Measurements from ENCODE around the gene PDXP.
"Not testable (repeated sequence)": the region's sequence is repeated elsewhere in the genome, so short reads cannot be mapped to it uniquely, and the experiment has no call there.

Gene PDXP

DNA sequence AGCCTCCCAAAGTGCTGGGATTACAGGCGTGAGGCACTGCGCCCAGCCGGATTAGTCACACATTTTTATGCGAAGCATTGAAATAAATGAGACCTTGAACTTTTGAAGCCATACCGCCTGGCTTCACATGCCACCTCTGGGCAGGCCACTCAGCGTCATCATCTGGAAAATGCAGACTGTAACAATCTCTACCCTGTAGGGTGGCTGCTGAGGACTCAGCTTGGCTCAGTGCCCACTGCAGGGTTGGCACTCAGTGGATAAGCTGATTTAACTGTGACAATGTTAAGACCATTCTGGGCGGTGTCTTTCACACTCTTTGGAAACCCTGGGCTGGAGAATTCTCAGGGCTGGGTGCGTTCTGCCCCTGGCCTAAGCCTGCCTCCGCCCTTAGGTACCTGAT, 10.6 kb upstream of the PDXP start:
- DNase-seq (ENCODE audit: low spot score), result no peak

DNA sequence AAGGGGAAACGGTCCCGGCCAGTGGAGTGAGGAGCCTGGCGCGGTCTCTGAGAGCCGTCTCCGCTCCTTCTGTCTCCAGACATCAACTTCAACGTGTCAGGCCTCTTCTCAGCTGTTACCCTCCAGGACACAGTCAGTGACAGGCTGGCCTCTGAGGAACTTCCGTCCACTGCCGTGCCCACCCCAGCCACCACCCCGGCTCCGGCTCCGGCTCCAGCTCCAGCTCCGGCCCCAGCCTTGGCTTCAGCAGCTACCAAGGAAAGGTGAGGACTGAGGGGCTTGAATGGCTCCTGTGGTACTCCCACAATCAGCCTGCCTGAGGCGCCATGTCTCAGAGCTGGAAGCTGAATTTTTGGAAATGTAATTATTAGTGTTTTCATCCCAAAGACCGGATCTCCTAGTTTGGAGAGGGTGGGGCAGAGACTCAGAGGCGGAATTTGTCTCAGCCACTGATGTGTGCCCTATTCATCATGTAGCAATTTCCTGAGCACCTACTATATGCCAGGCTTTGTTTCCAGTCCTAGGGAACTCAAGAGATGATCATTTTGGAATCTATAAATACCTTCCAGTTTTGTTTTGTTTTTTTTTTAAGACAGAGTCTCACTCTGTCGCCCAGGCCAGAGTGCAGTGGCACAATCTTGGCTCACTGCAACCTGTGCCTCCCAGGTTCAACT, 7.9 kb upstream of the PDXP start:
- no peak for DNase-seq (ENCODE audit: low spot score)

DNA sequence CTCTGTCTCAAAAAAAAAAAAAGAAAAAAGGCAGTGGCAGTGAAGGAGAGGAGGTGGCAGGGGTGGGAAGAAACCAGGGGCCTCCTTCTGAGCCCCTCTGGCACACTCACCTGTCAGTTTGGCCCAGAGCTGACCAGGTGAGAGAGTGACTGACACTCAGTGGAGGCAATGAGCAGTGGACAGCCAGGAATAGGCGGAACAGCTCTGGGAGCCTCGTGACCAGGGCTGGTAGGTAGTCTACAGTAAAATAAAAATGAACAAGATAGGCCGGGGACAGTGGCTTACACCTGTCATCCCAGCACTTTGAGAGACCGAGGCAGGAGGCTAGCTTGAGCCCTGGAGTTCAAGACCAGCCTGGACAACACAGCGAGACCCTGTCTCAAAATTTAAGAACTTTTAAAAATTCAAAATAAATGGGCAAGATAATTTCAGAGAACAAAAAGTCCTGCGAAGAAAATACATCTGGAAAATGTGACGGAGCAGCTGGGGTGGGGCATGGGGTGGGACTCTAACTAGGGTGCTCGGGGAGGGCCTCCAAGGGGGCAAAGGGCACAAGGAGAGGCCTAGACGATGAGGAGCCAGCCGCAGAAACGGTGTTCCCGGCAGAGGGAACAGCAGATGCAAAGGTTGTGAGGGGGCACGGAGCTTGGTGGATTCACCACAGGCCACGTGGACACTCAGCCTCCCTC, 3.8 kb upstream of the PDXP start:
- no peak for DNase-seq (ENCODE audit: low spot score)

DNA sequence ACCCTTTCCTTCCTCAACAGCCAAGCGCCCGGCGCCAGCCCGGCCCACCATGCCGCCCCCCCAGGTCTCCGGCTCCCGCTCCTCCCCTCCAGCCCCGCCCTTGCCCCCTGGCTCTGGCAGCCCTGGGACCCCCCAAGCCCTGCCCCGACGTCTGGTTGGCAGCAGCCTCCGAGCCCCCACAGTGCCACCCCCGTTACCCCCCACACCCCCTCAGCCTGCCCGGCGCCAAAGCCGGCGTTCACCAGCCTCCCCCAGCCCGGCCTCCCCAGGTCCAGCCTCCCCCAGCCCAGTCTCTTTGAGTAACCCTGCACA, 3.3 kb upstream of the PDXP start:
- DNase-seq (ENCODE audit: low spot score), result no peak

DNA sequence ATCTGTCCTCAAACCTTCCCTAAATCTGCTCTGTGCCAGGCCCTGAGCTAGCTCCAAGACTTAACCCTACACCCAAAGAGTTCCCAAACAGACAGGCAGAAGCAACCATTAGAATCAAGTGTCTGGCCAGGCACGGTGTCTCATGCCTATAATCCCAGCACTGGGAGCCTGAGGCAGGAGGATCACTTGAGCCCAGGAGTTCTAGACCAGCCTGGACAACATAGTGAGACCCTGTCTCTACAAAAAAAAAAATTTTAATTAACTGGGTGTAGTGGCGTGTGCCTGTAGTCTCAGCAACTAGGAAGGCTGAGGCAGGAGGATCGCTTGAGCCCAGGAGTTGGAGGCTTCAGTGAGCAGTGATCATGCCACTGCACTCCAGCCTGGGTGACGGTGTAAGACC, 1.9 kb upstream of the PDXP start:
- DNase-seq (ENCODE audit: low spot score), result not testable (repeated sequence)

DNA sequence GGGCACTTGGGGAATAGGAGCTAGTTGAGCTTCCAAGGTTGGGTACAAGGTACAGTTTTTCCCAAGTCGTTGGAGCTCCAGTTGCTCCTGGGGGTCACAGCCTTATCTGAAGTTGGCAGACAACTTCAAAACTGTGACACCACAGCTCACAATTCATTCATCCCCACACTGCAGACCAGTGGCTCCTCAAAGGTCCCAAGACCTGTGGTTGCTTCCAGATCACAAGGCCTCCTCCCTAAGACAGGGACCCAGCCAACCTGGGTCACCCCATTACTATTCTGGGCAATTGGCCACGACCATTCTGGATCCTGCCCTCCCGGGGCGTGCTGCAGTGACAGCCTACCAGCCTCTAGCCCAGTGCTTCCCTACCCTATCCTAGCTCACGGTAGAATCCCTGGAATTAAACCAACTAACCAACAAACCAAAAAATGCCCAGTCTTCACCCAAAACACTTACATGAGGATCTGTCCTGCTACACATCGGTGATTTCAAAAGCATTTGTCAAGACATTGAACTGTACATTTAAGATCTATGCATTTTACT, 862 bp upstream of the PDXP start:
- no peak for DNase-seq (ENCODE audit: low spot score)

DNA sequence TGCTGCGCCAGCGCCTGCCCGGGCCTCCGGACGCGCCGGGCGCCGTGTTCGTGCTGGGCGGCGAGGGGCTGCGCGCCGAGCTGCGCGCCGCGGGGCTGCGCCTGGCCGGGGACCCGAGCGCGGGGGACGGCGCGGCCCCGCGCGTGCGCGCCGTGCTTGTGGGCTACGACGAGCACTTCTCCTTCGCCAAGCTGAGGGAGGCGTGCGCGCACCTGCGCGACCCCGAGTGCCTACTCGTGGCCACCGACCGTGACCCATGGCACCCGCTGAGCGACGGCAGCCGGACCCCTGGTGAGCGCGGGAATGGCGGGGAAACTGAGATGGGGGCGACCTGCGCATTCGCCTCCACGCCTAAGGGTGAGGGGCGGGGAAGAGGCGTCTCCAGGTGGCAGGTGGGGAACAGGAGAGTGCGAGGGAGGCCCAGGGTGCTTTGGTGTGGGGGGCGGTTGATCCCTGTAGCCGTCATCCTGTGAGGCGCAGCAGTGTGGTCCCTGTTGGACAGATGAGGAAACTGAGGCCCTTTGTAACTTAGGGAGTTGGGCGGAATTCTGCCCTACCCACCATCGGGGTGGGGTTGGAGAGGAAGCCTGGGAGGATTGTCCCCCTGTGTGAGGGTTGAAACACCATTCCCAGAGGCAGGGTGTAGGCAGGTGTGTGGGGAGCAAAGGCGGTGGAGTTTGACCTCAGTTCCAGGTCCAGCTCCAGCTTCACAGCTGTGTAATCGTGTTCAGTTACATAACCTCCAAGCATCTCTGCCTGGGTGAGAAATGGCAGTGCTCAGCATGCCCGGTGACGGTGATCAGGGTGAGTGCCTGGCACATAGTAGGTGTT, 758 bp downstream of the PDXP start:
- DNase-seq (ENCODE audit: low spot score), result peak; percentile 46

DNA sequence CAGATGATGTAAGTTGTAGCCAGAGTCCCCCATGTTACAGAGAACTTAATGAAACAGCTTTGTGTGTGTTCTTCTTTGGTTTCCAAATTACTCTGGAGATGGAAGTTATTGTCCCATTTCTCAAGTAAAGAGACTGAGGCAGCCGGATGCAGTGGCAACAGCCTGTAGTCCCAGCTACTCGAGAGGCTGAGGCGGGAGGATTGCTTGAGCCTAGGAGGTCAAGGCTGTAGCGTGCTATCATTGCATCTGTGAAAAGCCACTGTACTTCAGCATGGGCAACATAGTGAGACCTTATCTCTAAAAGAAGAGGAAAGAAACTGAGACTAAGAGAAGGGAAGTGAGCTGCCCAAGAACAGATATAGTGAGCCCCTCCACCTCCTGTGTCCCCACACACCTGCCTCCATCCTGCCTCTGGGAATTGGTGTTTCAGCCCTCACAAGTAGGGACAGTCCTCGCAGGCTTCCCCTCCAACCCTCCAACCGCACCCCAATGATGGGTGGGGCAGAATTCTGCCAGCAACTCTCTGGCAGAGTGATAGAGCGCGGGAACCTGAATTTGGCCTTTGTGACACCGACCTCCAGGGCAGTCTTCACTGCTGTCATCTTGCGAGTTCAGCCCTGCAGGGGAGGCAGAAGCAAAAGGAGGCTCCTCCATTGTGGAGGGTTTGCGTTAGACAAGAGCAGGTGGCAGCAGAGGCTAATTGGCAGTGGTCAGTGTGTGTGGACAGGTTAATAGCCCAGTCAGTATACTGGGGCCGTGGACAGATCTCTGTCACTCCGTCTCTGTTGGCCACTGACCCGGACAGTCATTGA, 1.6 kb downstream of the PDXP start:
- DNase-seq (ENCODE audit: low spot score), result peak; percentile 46

DNA sequence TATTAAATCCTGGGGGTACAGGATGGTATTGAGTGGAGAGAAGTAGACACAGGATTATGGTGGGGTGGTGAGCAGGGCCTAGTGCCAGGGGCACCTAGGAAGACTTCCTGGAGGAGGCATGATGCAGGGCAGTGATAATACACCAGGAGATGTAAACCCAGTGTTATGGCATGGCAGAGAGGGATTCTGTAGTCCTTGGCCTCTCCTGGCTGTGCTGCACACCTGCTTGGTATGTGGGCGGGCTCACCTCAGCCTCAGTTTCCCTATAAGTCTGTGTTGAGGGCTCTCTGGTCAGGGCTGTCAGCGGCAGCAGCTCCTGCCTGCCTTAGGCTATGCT, 2.2 kb downstream of the PDXP start:
- no peak for DNase-seq (ENCODE audit: low spot score)

DNA sequence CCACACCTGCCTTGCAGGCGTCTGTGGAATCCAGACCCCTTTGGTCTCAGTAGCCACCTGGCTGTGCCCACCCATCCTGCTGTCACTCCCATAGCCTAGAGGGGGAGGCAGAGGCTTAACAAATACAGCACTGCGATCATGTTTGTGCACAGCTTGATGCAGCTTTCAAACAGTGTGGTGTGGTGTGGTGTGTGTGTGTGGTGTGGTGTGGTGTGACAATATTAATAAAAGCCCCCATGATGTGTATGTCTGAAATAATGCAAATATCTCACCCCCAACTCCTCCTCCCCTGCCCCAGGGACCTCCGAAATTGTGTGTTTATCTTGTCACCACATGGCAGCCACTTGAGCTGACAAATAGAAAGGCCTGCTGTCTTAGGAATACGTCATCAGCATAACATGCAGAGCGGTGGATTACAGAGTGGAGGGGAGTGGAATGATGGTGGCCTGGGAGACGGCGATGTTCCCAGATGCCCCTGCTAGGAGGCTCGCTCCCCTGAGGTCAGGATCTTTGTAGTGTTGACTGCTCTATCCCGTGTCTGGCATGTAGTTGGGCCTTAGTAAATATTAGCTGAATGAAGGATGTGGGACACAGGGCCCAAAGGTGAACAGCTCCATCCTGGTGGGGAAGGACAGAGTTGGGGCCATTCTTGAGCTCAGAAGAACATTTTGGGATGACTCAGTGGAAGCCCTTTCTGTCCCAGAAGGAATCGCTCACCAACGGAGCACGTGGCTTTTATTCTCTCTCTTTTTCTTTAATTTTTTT, 2.8 kb downstream of the PDXP start:
- DNase-seq (ENCODE audit: low spot score), result peak; percentile 56

DNA sequence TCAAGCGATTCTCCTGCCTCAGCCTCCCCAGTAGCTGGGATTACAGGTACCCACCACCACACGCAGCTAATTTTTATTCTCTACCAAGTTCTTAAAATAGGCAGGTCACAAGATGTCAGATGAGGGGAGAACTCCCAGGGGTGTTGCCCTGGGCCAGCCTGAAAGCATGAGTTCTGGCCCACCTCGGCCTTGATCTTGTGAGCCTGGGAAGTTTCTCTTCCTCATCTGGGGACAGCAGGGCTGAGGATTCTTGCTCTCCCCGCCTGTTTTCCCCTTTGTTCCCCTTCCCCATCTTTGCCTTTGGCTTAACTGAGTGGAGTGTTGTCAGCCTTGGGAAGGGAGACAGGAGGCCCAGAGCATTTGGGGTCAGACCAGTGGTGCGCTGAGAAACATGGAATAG, 3.5 kb downstream of the PDXP start:
- DNase-seq (ENCODE audit: low spot score), result peak; percentile 51

DNA sequence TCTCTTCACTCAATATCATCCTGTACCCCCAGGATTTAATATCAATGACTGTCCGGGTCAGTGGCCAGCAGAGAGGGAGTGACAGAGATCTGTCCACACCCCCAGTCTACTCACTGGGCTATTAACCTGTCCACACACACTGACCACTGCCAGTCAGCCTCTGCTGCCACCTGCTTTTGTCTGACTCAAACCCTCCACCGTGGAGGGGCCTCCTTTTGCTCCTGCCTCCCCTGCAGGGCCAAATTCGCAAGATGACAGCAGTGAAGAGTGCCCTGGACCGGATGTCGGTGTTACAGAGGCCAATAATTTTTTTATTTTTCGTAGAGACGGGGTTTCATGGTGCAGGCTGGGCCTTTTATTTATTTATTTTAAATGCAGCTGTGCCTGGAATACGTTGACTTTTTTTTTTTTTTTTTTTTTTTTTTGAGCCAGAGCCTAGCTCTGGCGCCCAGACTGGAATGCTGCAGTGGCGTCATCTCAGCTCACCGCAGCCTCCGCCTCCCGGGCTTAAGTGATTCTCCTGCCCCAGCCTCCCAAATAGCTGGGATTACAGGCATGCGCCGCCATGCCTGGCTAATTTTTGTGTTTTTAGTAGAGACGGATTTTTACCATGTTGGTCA, 5.1 kb downstream of the PDXP start:
- no peak for DNase-seq (ENCODE audit: low spot score)

DNA sequence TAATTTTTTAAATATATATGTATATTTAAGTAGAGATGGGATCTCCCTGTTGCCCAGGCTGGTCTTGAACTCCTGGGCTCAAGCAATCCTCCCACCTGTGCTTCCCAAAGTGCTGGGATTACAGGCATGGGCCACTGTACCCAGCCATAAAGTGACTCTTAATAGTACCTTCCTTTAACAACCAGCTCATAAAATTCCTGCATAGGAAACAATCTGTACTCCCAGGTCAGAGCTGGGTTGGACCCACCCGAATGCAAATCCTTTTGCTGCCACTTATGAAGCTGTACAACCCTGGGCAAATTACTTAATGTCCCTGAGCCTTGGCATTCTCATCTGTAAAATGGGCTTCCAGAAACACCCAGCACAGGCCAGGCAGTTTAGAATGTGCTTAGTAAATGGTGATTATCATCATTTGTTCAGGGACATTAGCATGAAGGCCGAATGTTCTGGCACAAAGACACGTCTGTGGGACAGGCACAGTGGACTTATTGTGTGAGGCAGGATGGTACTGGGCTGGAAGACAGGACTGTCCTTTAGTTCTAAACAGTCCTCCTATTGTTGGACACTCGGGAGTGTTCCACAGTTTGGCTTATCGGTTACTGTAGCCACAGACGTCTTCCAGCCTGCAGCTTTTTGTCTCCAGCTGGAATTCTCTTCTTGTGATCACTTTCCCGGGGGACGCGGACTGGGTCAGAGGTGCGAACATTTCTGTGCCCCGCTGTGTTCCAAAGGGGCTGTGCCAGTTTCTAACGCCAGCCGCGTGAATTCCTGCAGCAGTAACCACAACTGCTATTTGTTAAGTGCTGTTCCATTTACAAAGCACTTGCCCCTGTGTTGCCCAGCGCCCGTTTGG, 6.0 kb downstream of the PDXP start:
- no peak for DNase-seq (ENCODE audit: low spot score)

DNA sequence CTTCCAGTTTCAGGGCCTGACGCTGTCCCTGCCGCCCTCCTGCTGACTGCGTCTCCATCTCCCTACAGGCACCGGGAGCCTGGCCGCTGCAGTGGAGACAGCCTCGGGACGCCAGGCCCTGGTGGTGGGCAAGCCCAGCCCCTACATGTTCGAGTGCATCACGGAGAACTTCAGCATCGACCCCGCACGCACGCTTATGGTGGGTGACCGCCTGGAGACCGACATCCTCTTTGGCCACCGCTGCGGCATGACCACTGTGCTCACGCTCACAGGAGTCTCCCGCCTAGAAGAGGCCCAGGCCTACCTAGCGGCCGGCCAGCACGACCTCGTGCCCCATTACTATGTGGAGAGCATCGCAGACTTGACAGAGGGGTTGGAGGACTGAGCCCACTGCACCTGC, 7.0 kb downstream of the PDXP start:
- DNase-seq (ENCODE audit: low spot score), result no peak

DNA sequence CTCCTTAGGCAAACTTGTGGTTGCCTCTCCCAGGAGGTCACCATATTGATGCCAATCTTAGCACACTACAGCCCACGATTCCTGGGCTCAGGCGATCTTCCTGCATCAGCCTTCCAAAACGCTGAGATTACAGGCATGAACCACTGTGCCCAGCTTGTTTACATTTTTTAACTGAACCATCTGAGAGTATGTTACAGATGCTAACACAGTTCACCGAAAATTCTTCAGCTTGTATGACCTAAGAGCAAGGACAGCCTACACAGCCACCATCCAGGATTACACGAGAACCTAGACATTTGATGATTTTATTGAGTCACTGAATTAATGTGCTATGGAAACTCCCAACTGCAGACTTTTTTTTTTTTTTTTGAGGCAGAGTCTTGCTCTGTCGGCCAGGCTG, 11.1 kb downstream of the PDXP start:
- no peak for DNase-seq (ENCODE audit: low spot score)

DNA sequence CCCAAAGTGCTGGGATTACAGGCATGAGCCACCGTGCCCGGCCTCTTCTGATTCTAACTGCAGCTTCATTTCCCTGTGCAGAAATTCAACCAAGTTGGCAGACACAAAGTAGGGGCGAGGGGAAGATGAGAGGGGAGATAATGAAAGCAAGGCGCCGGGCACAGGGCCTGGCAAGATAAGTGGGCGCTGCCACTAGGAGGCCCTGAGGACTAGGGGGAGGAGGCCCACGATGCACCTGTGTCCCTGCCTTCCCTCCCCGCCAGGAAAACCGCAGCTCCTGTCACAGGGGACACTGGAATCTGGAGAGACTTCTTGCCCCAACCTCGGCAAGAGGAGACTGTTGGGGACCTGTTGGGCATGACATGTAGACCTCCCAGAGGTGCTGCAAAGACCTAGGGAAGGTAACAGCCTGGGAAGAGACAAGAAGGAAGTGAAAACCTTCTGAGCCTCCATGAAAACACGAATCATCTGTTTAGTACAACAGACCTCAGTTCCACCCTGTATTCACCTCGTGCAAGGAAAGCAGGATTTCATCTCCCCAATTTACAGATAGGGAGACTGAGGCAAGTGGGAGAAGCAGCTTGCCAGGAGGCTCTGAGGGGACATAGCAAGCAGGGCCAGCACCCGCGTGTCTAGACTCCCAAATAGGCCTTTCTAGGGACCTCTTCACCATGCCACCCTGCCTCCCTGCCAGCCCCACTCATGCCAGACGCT, 13.8 kb downstream of the PDXP start:
- DNase-seq (ENCODE audit: low spot score), result no peak

DNA sequence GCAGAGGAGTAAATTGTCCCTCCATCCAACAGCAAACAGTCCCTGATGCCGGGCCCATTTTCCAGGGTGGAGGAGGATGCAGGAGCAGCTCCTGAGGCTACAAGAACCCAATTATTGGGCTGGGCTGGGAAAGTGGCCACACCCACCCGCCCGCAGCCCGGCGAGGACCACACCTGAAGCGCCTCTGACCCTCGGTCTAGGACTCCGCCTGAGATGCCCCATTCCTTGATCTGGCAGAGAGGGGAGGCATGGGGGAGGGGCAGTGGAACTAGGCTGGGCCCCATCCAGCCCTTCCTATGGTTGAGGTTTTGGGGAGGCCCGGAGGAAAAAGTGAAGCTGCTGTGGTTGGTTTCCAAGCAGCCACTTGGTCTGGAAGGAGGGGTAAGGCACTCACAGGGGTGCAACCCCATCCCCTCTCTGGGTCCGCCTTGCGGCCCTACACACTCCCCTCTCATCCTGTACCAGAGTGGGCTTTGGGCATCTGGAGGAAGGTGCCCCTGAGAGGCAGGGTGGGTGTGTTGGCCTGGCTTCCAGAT, 14.5 kb downstream of the PDXP start:
- DNase-seq (ENCODE audit: low spot score), result no peak

DNA sequence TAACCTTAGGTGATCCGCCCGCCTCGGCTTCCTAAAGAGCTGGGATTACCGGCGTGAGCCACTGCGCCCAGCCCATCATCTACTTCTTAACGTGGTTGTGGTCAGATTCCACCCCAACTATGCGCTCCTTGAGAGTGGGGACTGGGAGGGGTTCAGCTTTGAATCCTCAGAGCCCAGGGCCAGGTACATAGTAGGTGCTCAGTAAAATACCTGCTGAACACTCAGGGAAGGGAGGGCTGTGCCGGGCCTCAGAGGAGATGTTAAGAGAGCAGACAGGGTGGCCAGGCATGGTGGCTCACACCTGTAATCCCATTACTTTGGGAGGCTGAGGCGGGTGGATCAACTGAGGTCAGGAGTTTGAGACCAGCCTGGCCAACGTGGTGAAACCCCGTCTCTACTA, 15.7 kb downstream of the PDXP start:
- no peak for DNase-seq (ENCODE audit: low spot score)

Data from NAMALWA (cell line).